ENCODE results near the gene RNF208.

DNA sequence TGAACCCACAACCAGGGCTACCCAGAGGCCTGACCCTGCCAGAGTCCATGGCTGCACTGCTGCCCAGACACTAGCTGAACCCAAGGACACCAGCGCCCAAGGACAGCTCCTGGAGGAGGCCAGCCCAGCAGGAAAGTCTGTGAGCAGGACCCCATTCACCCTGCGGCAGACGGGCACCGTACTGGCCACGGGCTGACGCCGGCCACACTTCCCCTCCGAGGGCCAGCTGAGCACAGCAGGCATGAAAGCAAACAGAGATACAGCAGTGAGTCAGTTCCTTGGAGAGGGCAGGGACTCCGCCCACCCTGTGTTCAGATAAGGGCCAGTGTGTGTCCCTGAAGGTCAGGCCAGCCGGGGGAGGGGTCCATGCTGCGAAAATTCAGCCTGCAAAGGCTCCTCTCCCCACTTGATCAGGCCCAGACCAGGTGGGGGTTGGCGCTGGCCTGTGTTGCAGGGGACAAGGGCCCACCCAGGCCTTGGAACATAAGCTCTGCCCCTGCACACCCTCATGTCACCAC, 3.2 kb downstream of the RNF208 start:
- TF ChIP-seq CTCF (optimal IDR thresholded peaks at IDR 0.05 in 1 of 3, IDR thresholded peaks at IDR 0.05 in 1 of 3, conservative IDR thresholded peaks at IDR 0.05 in 1 of 3; ENCODE audit: extremely low read depth in 1 of 3, insufficient read depth in 2 of 3, low read length in 3 of 3) (no peak), EZH2 (IDR thresholded peaks at IDR 0.05; ENCODE audit: low read length) (no peak)
